ENCODE measurements around the gene YJU2. TPM values are rescaled to one million over a fixed set of nuclear protein-coding genes. Genes with fewer than 3 reads are reported as not detected.

Gene YJU2
- total RNA-seq, 1 donor from 2014 or later = 21.7 TPM

DNA sequence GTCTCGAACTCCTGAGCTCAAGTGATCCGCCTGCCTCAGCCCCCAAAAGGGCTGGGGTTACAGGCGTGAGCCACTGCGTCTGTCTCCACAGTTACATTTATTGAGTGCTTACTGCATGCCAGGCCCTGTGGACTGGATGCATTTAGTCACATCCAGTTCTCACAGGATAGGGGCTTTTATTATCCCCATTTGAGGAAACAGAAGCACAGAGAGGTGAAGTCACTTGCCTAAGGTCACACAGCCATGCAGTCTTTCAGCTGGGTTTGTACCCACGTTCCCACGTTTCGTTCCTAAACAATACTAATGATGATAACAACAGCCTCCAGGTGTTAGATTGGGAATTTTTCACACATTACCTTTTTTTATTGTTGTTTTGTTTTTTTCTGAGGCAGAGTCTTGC is 26.7 kb upstream of the YJU2 start:
- H3K4me3 Mint-ChIP-seq (ENCODE audit: unreplicated experiment) = no peak overlapping the region
- no peaks in the 10 kb centered on the region for H3K36me3 Mint-ChIP-seq (ENCODE audit: unreplicated experiment)
- TF ChIP-seq, protein P1, sequence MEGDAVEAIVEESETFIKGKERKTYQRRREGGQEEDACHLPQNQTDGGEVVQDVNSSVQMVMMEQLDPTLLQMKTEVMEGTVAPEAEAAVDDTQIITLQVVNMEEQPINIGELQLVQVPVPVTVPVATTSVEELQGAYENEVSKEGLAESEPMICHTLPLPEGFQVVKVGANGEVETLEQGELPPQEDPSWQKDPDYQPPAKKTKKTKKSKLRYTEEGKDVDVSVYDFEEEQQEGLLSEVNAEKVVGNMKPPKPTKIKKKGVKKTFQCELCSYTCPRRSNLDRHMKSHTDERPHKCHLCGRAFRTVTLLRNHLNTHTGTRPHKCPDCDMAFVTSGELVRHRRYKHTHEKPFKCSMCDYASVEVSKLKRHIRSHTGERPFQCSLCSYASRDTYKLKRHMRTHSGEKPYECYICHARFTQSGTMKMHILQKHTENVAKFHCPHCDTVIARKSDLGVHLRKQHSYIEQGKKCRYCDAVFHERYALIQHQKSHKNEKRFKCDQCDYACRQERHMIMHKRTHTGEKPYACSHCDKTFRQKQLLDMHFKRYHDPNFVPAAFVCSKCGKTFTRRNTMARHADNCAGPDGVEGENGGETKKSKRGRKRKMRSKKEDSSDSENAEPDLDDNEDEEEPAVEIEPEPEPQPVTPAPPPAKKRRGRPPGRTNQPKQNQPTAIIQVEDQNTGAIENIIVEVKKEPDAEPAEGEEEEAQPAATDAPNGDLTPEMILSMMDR (IDR thresholded peaks at IDR 0.05) = no peak
- no peak overlapping the region for H3K27ac Mint-ChIP-seq (ENCODE audit: unreplicated experiment)
- DNase-seq (ENCODE audit: extremely low spot score, unreplicated experiment) = no peak
- no peaks in the 10 kb centered on the region for H3K27me3 Mint-ChIP-seq (ENCODE audit: unreplicated experiment)
- H3K4me1 Mint-ChIP-seq (ENCODE audit: unreplicated experiment) = peaks cover 4% of the 10 kb centered on the region
- H3K9me3 Mint-ChIP-seq (ENCODE audit: unreplicated experiment) = no peaks in the 10 kb centered on the region

DNA sequence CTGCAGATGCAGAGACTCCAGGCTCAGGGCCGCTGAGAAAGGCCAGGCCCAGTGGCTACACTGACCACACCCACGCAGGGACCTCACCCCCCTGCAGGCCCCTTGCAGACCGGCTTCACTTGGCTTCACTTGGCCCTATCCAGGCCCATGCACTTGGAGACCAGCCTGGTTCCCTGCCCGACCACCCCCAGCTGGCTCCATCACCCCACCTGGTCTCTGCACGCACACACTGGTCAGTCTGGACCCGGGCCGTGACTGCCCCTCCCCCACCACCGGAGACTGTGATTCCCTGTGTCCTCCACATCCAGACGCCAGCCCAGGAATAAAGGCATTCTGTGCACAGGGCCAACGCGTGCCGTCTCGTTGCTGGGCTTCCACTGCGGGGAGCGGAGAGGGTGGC is 22.4 kb upstream of the YJU2 start:
- no peaks in the 10 kb centered on the region for H3K9me3 Mint-ChIP-seq (ENCODE audit: unreplicated experiment)
- peaks cover 4% of the 10 kb centered on the region for H3K4me1 Mint-ChIP-seq (ENCODE audit: unreplicated experiment)
- no peak overlapping the region for H3K4me3 Mint-ChIP-seq (ENCODE audit: unreplicated experiment)
- DNase-seq (ENCODE audit: extremely low spot score, unreplicated experiment) = no peak
- H3K27ac Mint-ChIP-seq (ENCODE audit: unreplicated experiment) = no peak overlapping the region
- no peaks in the 10 kb centered on the region for H3K27me3 Mint-ChIP-seq (ENCODE audit: unreplicated experiment)
- no peaks in the 10 kb centered on the region for H3K36me3 Mint-ChIP-seq (ENCODE audit: unreplicated experiment)
- TF ChIP-seq, protein P1 (IDR thresholded peaks at IDR 0.05) = no peak

DNA sequence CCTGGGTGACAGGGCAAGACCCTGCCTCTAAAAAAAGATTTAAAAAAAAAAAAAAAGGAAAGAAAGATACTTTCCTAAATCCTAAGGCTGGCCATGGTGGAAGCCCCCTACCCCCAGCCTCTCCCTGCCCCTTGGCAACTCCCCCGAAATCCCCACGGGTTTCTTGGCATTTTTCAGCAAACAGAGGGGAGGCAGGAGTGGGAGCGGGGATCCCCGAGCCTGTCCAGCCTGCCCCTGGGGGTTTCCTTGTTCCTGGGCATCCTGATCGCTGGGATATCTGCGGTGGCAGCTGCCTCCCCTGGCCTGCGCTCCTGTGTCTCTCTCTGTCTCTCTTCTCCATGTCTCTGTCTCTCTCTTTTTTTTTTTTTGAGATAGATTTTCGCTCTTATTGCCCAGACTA is 21.0 kb upstream of the YJU2 start:
- no peaks in the 10 kb centered on the region for H3K27me3 Mint-ChIP-seq (ENCODE audit: unreplicated experiment)
- no peaks in the 10 kb centered on the region for H3K9me3 Mint-ChIP-seq (ENCODE audit: unreplicated experiment)
- TF ChIP-seq, protein P1 (IDR thresholded peaks at IDR 0.05) = no peak
- no peak for DNase-seq (ENCODE audit: extremely low spot score, unreplicated experiment)
- no peak overlapping the region for H3K4me3 Mint-ChIP-seq (ENCODE audit: unreplicated experiment)
- H3K4me1 Mint-ChIP-seq (ENCODE audit: unreplicated experiment) = no peaks in the 10 kb centered on the region
- H3K36me3 Mint-ChIP-seq (ENCODE audit: unreplicated experiment) = no peaks in the 10 kb centered on the region
- H3K27ac Mint-ChIP-seq (ENCODE audit: unreplicated experiment) = no peak overlapping the region

DNA sequence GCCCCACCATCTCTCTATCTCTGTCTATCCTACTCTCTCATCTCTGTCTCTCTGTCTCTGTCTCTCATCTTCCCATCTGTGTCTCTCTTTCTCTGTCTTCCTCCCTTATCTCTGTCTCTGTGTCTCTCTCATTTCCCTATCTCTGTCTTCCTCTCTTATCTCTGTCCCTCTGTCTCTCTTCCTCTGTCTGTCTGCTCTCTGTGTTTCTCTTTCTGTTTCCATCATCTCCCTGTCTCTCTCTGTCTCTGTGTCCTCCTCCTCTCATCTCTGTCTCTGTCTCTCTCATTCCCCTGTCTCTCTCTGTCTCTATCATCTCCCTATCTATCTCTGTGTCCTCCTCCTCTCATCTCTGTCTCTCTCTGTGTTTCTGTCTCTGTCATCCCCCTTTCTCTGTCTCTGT is 19.1 kb upstream of the YJU2 start:
- no peaks in the 10 kb centered on the region for H3K36me3 Mint-ChIP-seq (ENCODE audit: unreplicated experiment)
- H3K4me1 Mint-ChIP-seq (ENCODE audit: unreplicated experiment) = no peaks in the 10 kb centered on the region
- no peaks in the 10 kb centered on the region for H3K9me3 Mint-ChIP-seq (ENCODE audit: unreplicated experiment)
- no peak for DNase-seq (ENCODE audit: extremely low spot score, unreplicated experiment)
- no peak overlapping the region for H3K4me3 Mint-ChIP-seq (ENCODE audit: unreplicated experiment)
- TF ChIP-seq, protein P1 (IDR thresholded peaks at IDR 0.05) = no peak
- no peaks in the 10 kb centered on the region for H3K27me3 Mint-ChIP-seq (ENCODE audit: unreplicated experiment)
- H3K27ac Mint-ChIP-seq (ENCODE audit: unreplicated experiment) = no peak overlapping the region

DNA sequence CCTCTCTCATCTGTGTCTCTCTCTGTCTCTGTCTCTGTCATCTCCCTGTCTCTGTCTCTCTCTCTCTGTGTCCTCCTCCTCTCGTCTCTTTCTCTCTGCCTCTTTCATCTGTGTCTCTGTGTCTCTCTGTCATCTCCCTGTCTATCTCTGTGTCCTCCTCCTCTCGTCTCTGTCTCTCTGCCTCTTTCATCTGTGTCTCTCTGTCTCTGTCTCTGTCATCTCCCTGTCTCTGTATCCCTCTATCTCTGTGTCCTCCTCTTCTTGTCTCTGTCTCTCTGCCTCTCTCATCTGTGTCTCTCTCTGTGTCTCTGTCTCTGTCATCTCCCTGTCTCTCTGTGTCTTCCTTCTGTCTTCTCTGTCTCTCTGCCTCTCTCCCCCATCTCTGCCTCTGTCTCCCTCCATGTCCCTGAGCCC is 18.1 kb upstream of the YJU2 start:
- DNase-seq (ENCODE audit: extremely low spot score, unreplicated experiment) = no peak
- Mint-ChIP-seq H3K36me3 (ENCODE audit: unreplicated experiment) (no peaks in the 10 kb centered on the region), H3K4me3 (ENCODE audit: unreplicated experiment) (no peak overlapping the region), H3K4me1 (ENCODE audit: unreplicated experiment) (peaks cover 5% of the 10 kb centered on the region), H3K9me3 (ENCODE audit: unreplicated experiment) (no peaks in the 10 kb centered on the region), H3K27ac (ENCODE audit: unreplicated experiment) (no peak overlapping the region), H3K27me3 (ENCODE audit: unreplicated experiment) (no peaks in the 10 kb centered on the region)
- TF ChIP-seq, protein P1 (IDR thresholded peaks at IDR 0.05) = no peak
